ES-I3 (cell line): ENCODE results near the gene ALKBH8.
"Not testable (repeated sequence)": the region's sequence is repeated elsewhere in the genome, so short reads cannot be mapped to it uniquely, and the experiment has no call there.

ENCODE experiments used
- H3K36me3 ChIP-seq: 2 replicates; pipeline ENCODE4 v1.6.1; 2013; ENCODE audit warnings: mild to moderate bottlenecking, low read length, control low read depth, moderate library complexity; ENCODE audit not compliant: insufficient read depth
- H3K4me1 ChIP-seq: 2 replicates; pipeline ENCODE4 v1.6.1; 2013; ENCODE audit warnings: mild to moderate bottlenecking, control low read depth, low read length; ENCODE audit not compliant: insufficient read depth
- H3K9ac ChIP-seq: 2 replicates; pipeline ENCODE4 v1.6.1; 2013; ENCODE audit warnings: low read depth, mild to moderate bottlenecking, low read length, moderate library complexity
- H3K9me3 ChIP-seq: 2 replicates; pipeline ENCODE4 v1.6.1; 2013; ENCODE audit warnings: mild to moderate bottlenecking, low read length, moderate library complexity; ENCODE audit not compliant: control insufficient read depth, insufficient read depth

Gene ALKBH8

GRCh38 chr11:107467696-107468095 lies 97.8 kb downstream of the ALKBH8 start:
- Histone ChIP-seq H3K36me3 (no peaks in the 10 kb centered on the region), H3K4me1 (no peaks in the 10 kb centered on the region), H3K9me3 (no peaks in the 10 kb centered on the region), H3K9ac (no peak overlapping the region)

GRCh38 chr11:107466275-107466866 lies 99.2 kb downstream of the ALKBH8 start:
- H3K36me3 ChIP-seq, H3K9ac ChIP-seq, H3K4me1 ChIP-seq, H3K9me3 ChIP-seq: not testable (repeated sequence)

GRCh38 chr11:107457558-107458271 lies 107.8 kb downstream of the ALKBH8 start, which contains the start of gene CWF19L2:
TSS of gene CWF19L2 (minus strand) at chr11:107457825. CDS start at chr11:107457816, 9 bp downstream.
- H3K36me3 ChIP-seq = peaks cover 6% of the 10 kb centered on the region
- no peaks in the 10 kb centered on the region for H3K9me3 ChIP-seq
- H3K9ac ChIP-seq = peak within 1 kb of the TSS; percentile 98
- H3K4me1 ChIP-seq = no peaks in the 10 kb centered on the region

GRCh38 chr11:107457205-107457557 lies 108.4 kb downstream of the ALKBH8 start:
- peaks cover 6% of the 10 kb centered on the region for H3K36me3 ChIP-seq
- H3K9ac ChIP-seq = peak overlapping the region; percentile 98
- no peaks in the 10 kb centered on the region for H3K4me1 ChIP-seq
- no peaks in the 10 kb centered on the region for H3K9me3 ChIP-seq

- peaks cover 6% of the 10 kb centered on the region for H3K36me3 ChIP-seq
- H3K9me3 ChIP-seq = no peaks in the 10 kb centered on the region
- no peak overlapping the region for H3K9ac ChIP-seq
- H3K4me1 ChIP-seq = no peaks in the 10 kb centered on the region
These were observed 111.8 kb downstream of the ALKBH8 start for GRCh38 chr11:107453594-107454286.
